ENCODE data around the gene DQX1. TPM values are rescaled to one million over a fixed set of nuclear protein-coding genes. Genes with fewer than 3 reads are reported as not detected.
A peak's percentile ranks its signal among the peaks of the same experiment; 100 is the strongest.

The DQX1 gene
- total RNA-seq, 1 experiment from 2014 or later = 0.36 TPM

- no peak for DNase-seq (ENCODE audit: low read depth)
These were observed 28.9 kb upstream of the DQX1 start for GRCh38 chr2:74554820-74555531.

- peak; percentile 96 for DNase-seq (ENCODE audit: low read depth)
These were observed 28.1 kb upstream of the DQX1 start, which contains the start of the genes DOK1 and LOXL3 for GRCh38 chr2:74553892-74554819. Gene DOK1 (plus strand): TSS chr2:74554720. CDS start chr2:74554755, 35 bp downstream. Gene LOXL3 (minus strand): TSS chr2:74553942. CDS start chr2:74552634, 1,308 bp downstream.

GRCh38 chr2:74552914-74553811, 27.1 kb upstream of the DQX1 start:
- DNase-seq (ENCODE audit: low read depth) = peak; percentile 76

GRCh38 chr2:74551942-74552913, 26.2 kb upstream of the DQX1 start:
- peak; percentile 81 for DNase-seq (ENCODE audit: low read depth)

- DNase-seq (ENCODE audit: low read depth) = no peak
These were observed 25.5 kb upstream of the DQX1 start for GRCh38 chr2:74551530-74551929.

GRCh38 chr2:74550231-74550630, 24.2 kb upstream of the DQX1 start:
- no peak for DNase-seq (ENCODE audit: low read depth)

GRCh38 chr2:74548900-74549826, 23.1 kb upstream of the DQX1 start:
- no peak for DNase-seq (ENCODE audit: low read depth)

- no peak for DNase-seq (ENCODE audit: low read depth)
These were observed 22.4 kb upstream of the DQX1 start for GRCh38 chr2:74548285-74548899.

- DNase-seq (ENCODE audit: low read depth) = no peak
These were observed 20.0 kb upstream of the DQX1 start for GRCh38 chr2:74546004-74546403.

GRCh38 chr2:74544634-74545033, 18.6 kb upstream of the DQX1 start:
- no peak for DNase-seq (ENCODE audit: low read depth)

- no peak for DNase-seq (ENCODE audit: low read depth)
These were observed 16.9 kb upstream of the DQX1 start for GRCh38 chr2:74542978-74543377.

GRCh38 chr2:74540291-74540690, 14.3 kb upstream of the DQX1 start:
- DNase-seq (ENCODE audit: low read depth) = peak; percentile 22

- no peak for DNase-seq (ENCODE audit: low read depth)
These were observed 12.9 kb upstream of the DQX1 start for GRCh38 chr2:74538881-74539339.

- DNase-seq (ENCODE audit: low read depth) = no peak
These were observed 11.1 kb upstream of the DQX1 start for GRCh38 chr2:74537140-74537539.

- DNase-seq (ENCODE audit: low read depth) = no peak
These were observed 10.3 kb upstream of the DQX1 start for GRCh38 chr2:74536166-74536950.

- DNase-seq (ENCODE audit: low read depth) = no peak
These were observed 9.5 kb upstream of the DQX1 start for GRCh38 chr2:74535440-74535965.

- no peak for DNase-seq (ENCODE audit: low read depth)
These were observed 8.4 kb upstream of the DQX1 start for GRCh38 chr2:74534411-74534810.

GRCh38 chr2:74533464-74533863, 7.4 kb upstream of the DQX1 start:
- no peak for DNase-seq (ENCODE audit: low read depth)

Data from RPMI7951 (cell line).